ENCODE measurements around the gene STAB1. TPM values are rescaled to one million over a fixed set of nuclear protein-coding genes. Genes with fewer than 3 reads are reported as not detected.

Gene STAB1
- total RNA-seq, 4 donors from 2014 or later = 76.2 to 167 (median 95.8) TPM

- Histone ChIP-seq H3K9me3 (no peaks in the 10 kb centered on the region), H3K4me1 (peaks cover 0 to 67% (median 6%) of the 10 kb centered on the region in 3 donors), H3K36me3 (peaks cover 0 to 87% of the 10 kb centered on the region in 2 donors), H3K27ac (peak overlapping the region in 3 of 4 donors; percentile 52 to 74 (median 56)), H3K4me3 (no peak overlapping the region), H3K27me3 (no peaks in the 10 kb centered on the region)
- TF ChIP-seq POLR2A (IDR thresholded peaks at IDR 0.05) = no peak
- 80 to 83% methylated on average over 1 of the region's 22 CpGs for WGBS, 2 donors (ENCODE audit: low coverage in 1 of 2)
- no peak for ATAC-seq
Observed at GRCh38 chr3:52490035-52490938, 4.9 kb upstream of the STAB1 start.

- Histone ChIP-seq H3K27me3 (no peaks in the 10 kb centered on the region), H3K4me1 (peaks cover 0 to 71% (median 6%) of the 10 kb centered on the region in 3 donors), H3K4me3 (no peak overlapping the region), H3K36me3 (peaks cover 0 to 79% of the 10 kb centered on the region in 2 donors), H3K9me3 (no peaks in the 10 kb centered on the region), H3K27ac (peak overlapping the region in 3 of 4 donors; percentile 52 to 74 (median 56))
- TF ChIP-seq POLR2A (IDR thresholded peaks at IDR 0.05) (no peak), POLR2AphosphoS5 (IDR thresholded peaks at IDR 0.05) (peak; percentile 25)
- 81 to 90% methylated on average over 8 to 10 of the region's 23 CpGs for WGBS, 2 donors (ENCODE audit: low coverage in 1 of 2)
- peak; percentile 52 for ATAC-seq
Observed at GRCh38 chr3:52490939-52491526, 4.1 kb upstream of the STAB1 start.

GRCh38 chr3:52492059-52492458 lies 3.1 kb upstream of the STAB1 start:
- Histone ChIP-seq H3K36me3 (peaks cover 0 to 69% of the 10 kb centered on the region in 2 donors), H3K4me3 (no peak overlapping the region), H3K4me1 (peaks cover 0 to 74% (median 6%) of the 10 kb centered on the region in 3 donors), H3K27ac (peak overlapping the region in 2 of 4 donors; percentile 52 to 74), H3K9me3 (no peaks in the 10 kb centered on the region), H3K27me3 (no peaks in the 10 kb centered on the region)
- TF ChIP-seq POLR2A (IDR thresholded peaks at IDR 0.05) = no peak
- no peak for TF ChIP-seq POLR2AphosphoS5 (IDR thresholded peaks at IDR 0.05)
- TF ChIP-seq EP300 (IDR thresholded peaks at IDR 0.05) = no peak
- no peak for TF ChIP-seq CTCF (IDR thresholded peaks at IDR 0.05)
- no peak for ATAC-seq
- WGBS, 2 donors (ENCODE audit: low coverage in 1 of 2) = no CpG with 5 or more reads among the region's 21 CpGs

GRCh38 chr3:52493232-52494017 lies 1.7 kb upstream of the STAB1 start:
- H3K9me3 ChIP-seq = no peaks in the 10 kb centered on the region
- no CpG with 5 or more reads among the region's 7 CpGs for WGBS, 2 donors (ENCODE audit: low coverage in 1 of 2)
- H3K4me3 ChIP-seq = no peak overlapping the region
- H3K27me3 ChIP-seq = no peaks in the 10 kb centered on the region
- H3K27ac ChIP-seq = peak overlapping the region in 2 of 4 donors; percentile 76 to 78
- H3K4me1 ChIP-seq = peaks cover 0 to 78% (median 6%) of the 10 kb centered on the region in 3 donors
- H3K36me3 ChIP-seq = peaks cover 0 to 55% of the 10 kb centered on the region in 2 donors
- ATAC-seq = no peak
- TF ChIP-seq EP300 (IDR thresholded peaks at IDR 0.05) (no peak), POLR2AphosphoS5 (IDR thresholded peaks at IDR 0.05) (no peak), POLR2A (IDR thresholded peaks at IDR 0.05) (no peak), CTCF (IDR thresholded peaks at IDR 0.05) (no peak)

- TF ChIP-seq POLR2AphosphoS5 (IDR thresholded peaks at IDR 0.05) (no peak), CTCF (IDR thresholded peaks at IDR 0.05) (no peak), POLR2A (IDR thresholded peaks at IDR 0.05) (no peak), EP300 (IDR thresholded peaks at IDR 0.05) (no peak)
- no peaks in the 10 kb centered on the region for H3K9me3 ChIP-seq
- ATAC-seq = no peak
- WGBS, 2 donors (ENCODE audit: low coverage in 1 of 2) = 79 to 100% methylated on average over 2 of the region's 7 CpGs
- peaks cover 0 to 72% (median 6%) of the 10 kb centered on the region in 3 donors for H3K4me1 ChIP-seq
- H3K27me3 ChIP-seq = no peaks in the 10 kb centered on the region
- H3K36me3 ChIP-seq = peaks cover 0 to 45% of the 10 kb centered on the region in 2 donors
- peak overlapping the region in 3 of 4 donors; percentile 69 to 78 (median 76) for H3K27ac ChIP-seq
- H3K4me3 ChIP-seq = peak overlapping the region in 1 of 2 donors; percentile 46
Observed at GRCh38 chr3:52494445-52494844, 693 bp upstream of the STAB1 start.
